Measurements from ENCODE around the gene OGFR. TPM values are rescaled to one million over a fixed set of nuclear protein-coding genes. Genes with fewer than 3 reads are reported as not detected.

Gene OGFR
- total RNA-seq, 1 experiment from 2014 or later: 47.3 TPM

DNA sequence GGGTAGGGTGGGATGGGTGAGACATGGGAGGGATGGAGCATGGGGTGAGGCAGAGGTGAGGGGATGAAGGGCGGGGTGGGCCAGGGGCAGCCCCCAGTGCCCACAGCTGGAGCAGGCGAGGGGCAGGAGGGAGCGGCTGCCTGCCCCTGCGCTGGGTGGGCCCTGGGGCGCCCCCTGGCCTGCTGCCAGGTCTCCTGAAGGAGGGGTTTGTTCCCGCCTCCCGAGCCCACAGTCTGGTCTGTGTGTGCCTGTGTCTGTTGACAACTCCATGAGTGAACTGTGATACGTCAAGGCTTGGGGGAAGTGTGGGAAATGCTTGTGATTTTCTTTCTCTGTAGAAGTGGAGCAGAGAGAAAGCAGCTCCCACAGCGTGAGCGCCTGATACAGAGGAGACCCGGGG, 19.2 kb upstream of the OGFR start:
- H3K9me3 ChIP-seq (ENCODE audit: control insufficient read depth, insufficient read depth, low read depth, low read length): no peaks in the 10 kb centered on the region
- H3K36me3 ChIP-seq (ENCODE audit: control insufficient read depth, insufficient read depth, low read length): no peaks in the 10 kb centered on the region
- no peak overlapping the region for H3K27ac ChIP-seq (ENCODE audit: low read length)
- ATAC-seq (no peak), DNase-seq (ENCODE audit: low read depth, low spot score) (no peak)
- H3K4me1 ChIP-seq (ENCODE audit: control insufficient read depth, insufficient read depth, low read length): no peaks in the 10 kb centered on the region
- intact Hi-C loops (cut with micrococcal nuclease; ENCODE audit: unreplicated experiment): no loop called here
- no peak overlapping the region for H3K4me3 ChIP-seq (ENCODE audit: low read depth in 2 of 2, low read length in 2 of 2)
- in situ Hi-C loops (cut with HindIII; ENCODE audit: low pct_unique_long_range_greater_than_20kb, low sequenced_read_pairs): no loop called here
- no peak for TF ChIP-seq TCF7L2 (IDR thresholded peaks at IDR 0.05; ENCODE audit: low read depth, low read length)
- TF ChIP-seq, protein P1, sequence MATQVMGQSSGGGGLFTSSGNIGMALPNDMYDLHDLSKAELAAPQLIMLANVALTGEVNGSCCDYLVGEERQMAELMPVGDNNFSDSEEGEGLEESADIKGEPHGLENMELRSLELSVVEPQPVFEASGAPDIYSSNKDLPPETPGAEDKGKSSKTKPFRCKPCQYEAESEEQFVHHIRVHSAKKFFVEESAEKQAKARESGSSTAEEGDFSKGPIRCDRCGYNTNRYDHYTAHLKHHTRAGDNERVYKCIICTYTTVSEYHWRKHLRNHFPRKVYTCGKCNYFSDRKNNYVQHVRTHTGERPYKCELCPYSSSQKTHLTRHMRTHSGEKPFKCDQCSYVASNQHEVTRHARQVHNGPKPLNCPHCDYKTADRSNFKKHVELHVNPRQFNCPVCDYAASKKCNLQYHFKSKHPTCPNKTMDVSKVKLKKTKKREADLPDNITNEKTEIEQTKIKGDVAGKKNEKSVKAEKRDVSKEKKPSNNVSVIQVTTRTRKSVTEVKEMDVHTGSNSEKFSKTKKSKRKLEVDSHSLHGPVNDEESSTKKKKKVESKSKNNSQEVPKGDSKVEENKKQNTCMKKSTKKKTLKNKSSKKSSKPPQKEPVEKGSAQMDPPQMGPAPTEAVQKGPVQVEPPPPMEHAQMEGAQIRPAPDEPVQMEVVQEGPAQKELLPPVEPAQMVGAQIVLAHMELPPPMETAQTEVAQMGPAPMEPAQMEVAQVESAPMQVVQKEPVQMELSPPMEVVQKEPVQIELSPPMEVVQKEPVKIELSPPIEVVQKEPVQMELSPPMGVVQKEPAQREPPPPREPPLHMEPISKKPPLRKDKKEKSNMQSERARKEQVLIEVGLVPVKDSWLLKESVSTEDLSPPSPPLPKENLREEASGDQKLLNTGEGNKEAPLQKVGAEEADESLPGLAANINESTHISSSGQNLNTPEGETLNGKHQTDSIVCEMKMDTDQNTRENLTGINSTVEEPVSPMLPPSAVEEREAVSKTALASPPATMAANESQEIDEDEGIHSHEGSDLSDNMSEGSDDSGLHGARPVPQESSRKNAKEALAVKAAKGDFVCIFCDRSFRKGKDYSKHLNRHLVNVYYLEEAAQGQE (IDR thresholded peaks at IDR 0.05; ENCODE audit: insufficient read depth in 1 of 2, low read depth in 2 of 2, low read length in 1 of 2): no peak
- TF ChIP-seq, protein P2, sequence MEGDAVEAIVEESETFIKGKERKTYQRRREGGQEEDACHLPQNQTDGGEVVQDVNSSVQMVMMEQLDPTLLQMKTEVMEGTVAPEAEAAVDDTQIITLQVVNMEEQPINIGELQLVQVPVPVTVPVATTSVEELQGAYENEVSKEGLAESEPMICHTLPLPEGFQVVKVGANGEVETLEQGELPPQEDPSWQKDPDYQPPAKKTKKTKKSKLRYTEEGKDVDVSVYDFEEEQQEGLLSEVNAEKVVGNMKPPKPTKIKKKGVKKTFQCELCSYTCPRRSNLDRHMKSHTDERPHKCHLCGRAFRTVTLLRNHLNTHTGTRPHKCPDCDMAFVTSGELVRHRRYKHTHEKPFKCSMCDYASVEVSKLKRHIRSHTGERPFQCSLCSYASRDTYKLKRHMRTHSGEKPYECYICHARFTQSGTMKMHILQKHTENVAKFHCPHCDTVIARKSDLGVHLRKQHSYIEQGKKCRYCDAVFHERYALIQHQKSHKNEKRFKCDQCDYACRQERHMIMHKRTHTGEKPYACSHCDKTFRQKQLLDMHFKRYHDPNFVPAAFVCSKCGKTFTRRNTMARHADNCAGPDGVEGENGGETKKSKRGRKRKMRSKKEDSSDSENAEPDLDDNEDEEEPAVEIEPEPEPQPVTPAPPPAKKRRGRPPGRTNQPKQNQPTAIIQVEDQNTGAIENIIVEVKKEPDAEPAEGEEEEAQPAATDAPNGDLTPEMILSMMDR (IDR thresholded peaks at IDR 0.05): no peak
- ChIA-PET POLR2A (no interaction called here), CTCF (interaction anchor here (0.6 kb wide), 1 partner anchor 323 kb away, joined by 3 read pairs; no protein-coding TSS in a partner anchor)
- H3K27me3 ChIP-seq (ENCODE audit: control insufficient read depth, insufficient read depth, low read length): no peaks in the 10 kb centered on the region
- BruUV-seq (replicated peaks): no TSS peak

DNA sequence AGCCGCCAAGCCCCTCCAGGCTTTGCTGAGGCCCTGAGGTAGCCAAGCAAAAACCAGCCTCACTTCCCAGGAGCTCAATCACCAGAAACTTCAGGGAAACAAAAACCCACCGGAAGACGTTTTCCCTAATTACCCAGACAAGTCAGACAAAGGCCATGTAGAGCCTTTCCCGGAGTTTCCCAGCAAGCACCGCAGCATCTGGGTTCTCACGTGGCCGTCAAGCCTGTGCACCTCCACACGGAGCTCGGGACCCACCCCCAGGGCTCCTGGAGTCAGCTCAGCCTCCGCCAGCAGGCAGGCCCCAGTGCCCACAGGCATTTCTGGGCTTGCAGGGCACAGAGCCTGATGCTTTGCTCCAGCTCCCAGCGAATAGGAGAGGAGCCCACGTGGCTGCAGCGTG, 18.5 kb upstream of the OGFR start:
- no TSS peak for BruUV-seq (replicated peaks)
- no peak for DNase-seq (ENCODE audit: low read depth, low spot score)
- ChIA-PET CTCF (interaction anchor here (0.6 kb wide), 1 partner anchor 324 kb away, joined by 3 read pairs; no protein-coding TSS in a partner anchor), POLR2A (no interaction called here)
- H3K27me3 ChIP-seq (ENCODE audit: control insufficient read depth, insufficient read depth, low read length): no peaks in the 10 kb centered on the region
- 0 out of 2 replicates have a peak, but pooled peaks cover 1% of the 10 kb centered on the region for H3K4me1 ChIP-seq (ENCODE audit: control insufficient read depth, insufficient read depth, low read length)
- in situ Hi-C loops (cut with HindIII; ENCODE audit: low pct_unique_long_range_greater_than_20kb, low sequenced_read_pairs): no loop called here
- H3K9me3 ChIP-seq (ENCODE audit: control insufficient read depth, insufficient read depth, low read depth, low read length): no peaks in the 10 kb centered on the region
- H3K4me3 ChIP-seq (ENCODE audit: low read depth in 2 of 2, low read length in 2 of 2): no peak overlapping the region
- no peak for TF ChIP-seq TCF7L2 (IDR thresholded peaks at IDR 0.05; ENCODE audit: low read depth, low read length)
- TF ChIP-seq, protein P1 (IDR thresholded peaks at IDR 0.05; ENCODE audit: insufficient read depth in 1 of 2, low read depth in 2 of 2, low read length in 1 of 2): no peak
- no peak for TF ChIP-seq POLR2AphosphoS5 (IDR thresholded peaks at IDR 0.05; ENCODE audit: low read depth, low read length)
- TF ChIP-seq, protein P2 (IDR thresholded peaks at IDR 0.05): no peak
- no peak for TF ChIP-seq SIN3A (IDR thresholded peaks at IDR 0.05; ENCODE audit: borderline replicate concordance, insufficient read depth, low read depth, low read length)
- no peak overlapping the region for H3K27ac ChIP-seq (ENCODE audit: low read length)
- no peak for ATAC-seq
- no peaks in the 10 kb centered on the region for H3K36me3 ChIP-seq (ENCODE audit: control insufficient read depth, insufficient read depth, low read length)
- intact Hi-C loops (cut with micrococcal nuclease; ENCODE audit: unreplicated experiment): no loop called here
